H1 (cell line): Measurements from ENCODE around the gene SHANK1.

ENCODE experiments used
- BCL11A ChIP-seq, 2 experiments: IDR thresholded peaks; one replicate each; pipeline ENCODE4 v1.6.1; 2011; ENCODE audit warnings: low read depth in 2 of 2, low read length in 2 of 2, mild to moderate bottlenecking in 2 of 2
- CTCF ChIP-seq, 3 experiments: IDR thresholded peaks; 1 replicate in 2 of 3; 2 replicates in 1 of 3; pipeline versions ENCODE4 v1.5.1 to v1.6.1; 2011; ENCODE audit warnings: low read length in 3 of 3, mild to moderate bottlenecking in 3 of 3, inconsistent platforms in 2 of 3, low read depth in 1 of 3, moderate library complexity in 1 of 3; ENCODE audit not compliant: insufficient read depth in 1 of 3; ENCODE audit errors: control extremely low read depth in 1 of 3
- EP300 ChIP-seq, 2 experiments: IDR thresholded peaks; 1 replicate in 1 of 2; 2 replicates in 1 of 2; pipeline ENCODE4 v1.6.1; 2011 to 2012; ENCODE audit warnings: low read depth in 2 of 2, low read length in 2 of 2, mild to moderate bottlenecking in 2 of 2, borderline replicate concordance in 1 of 2, inconsistent platforms in 1 of 2, moderate library complexity in 1 of 2
- FOSL1 ChIP-seq: IDR thresholded peaks from 2 replicates; pipeline ENCODE4 v1.6.1; 2011; ENCODE audit warnings: mild to moderate bottlenecking, low read depth, low read length, moderate library complexity; ENCODE audit not compliant: insufficient read depth
- HDAC2 ChIP-seq, 2 experiments: fragments of 300-600 bp in 1 of 2; sonication (generic) in 1 of 2; IDR thresholded peaks; 2 replicates each; pipeline ENCODE4 v1.6.1; 2011 to 2012; ENCODE audit warnings: low read depth in 2 of 2, low read length in 2 of 2, mild to moderate bottlenecking in 2 of 2, moderate library complexity in 2 of 2, borderline replicate concordance in 1 of 2, inconsistent platforms in 1 of 2
- HDAC6 ChIP-seq: IDR thresholded peaks from one replicate; pipeline ENCODE4 v1.7.1; 2012; ENCODE audit warnings: low read depth, mild to moderate bottlenecking, inconsistent platforms, low read length, moderate library complexity
- POLR2A ChIP-seq, 2 experiments: IDR thresholded peaks; 1 replicate in 1 of 2; 2 replicates in 1 of 2; pipeline ENCODE4 v1.6.1; 2011; ENCODE audit warnings: low read depth in 2 of 2, low read length in 2 of 2, mild to moderate bottlenecking in 2 of 2; ENCODE audit errors: control extremely low read depth in 1 of 2
- RAD21 ChIP-seq, 2 experiments: IDR thresholded peaks in 1 of 2; conservative IDR thresholded peaks in 1 of 2; 2 replicates each; pipeline ENCODE4 v1.6.1; 2011; ENCODE audit warnings: low read depth in 2 of 2, low read length in 2 of 2, improper control_type of control experiment in 1 of 2, inconsistent platforms in 1 of 2, mild to moderate bottlenecking in 1 of 2, moderate library complexity in 1 of 2
- SIX5 ChIP-seq: IDR thresholded peaks from 2 replicates; pipeline ENCODE4 v1.6.1; 2011; ENCODE audit warnings: mild to moderate bottlenecking, low read depth, low read length
- SP1 ChIP-seq: IDR thresholded peaks from 2 replicates; pipeline ENCODE4 v1.6.1; 2011; ENCODE audit warnings: low read depth, low read length
- TCF12 ChIP-seq: IDR thresholded peaks from 2 replicates; pipeline ENCODE4 v1.6.1; 2011; ENCODE audit warnings: low read depth, mild to moderate bottlenecking, low read length
- YY1 ChIP-seq: IDR thresholded peaks from 2 replicates; pipeline ENCODE4 v1.6.1; 2011; ENCODE audit warnings: low read depth, mild to moderate bottlenecking, low read length

GRCh38 chr19:50661766-50662650, 57.6 kb downstream of the SHANK1 start:
- TF ChIP-seq FOSL1 (no peak), SP1 (no peak), HDAC2 (IDR thresholded peaks at IDR 0.05; ENCODE audit: borderline replicate concordance in 1 of 2, low read depth in 2 of 2, low read length in 2 of 2) (no peak), CTCF (IDR thresholded peaks at IDR 0.05; ENCODE audit: control extremely low read depth in 1 of 3, insufficient read depth in 1 of 3, low read depth in 1 of 3, low read length in 3 of 3) (no peak), HDAC6 (no peak), EP300 (IDR thresholded peaks at IDR 0.05; ENCODE audit: borderline replicate concordance in 1 of 2, low read depth in 2 of 2, low read length in 2 of 2) (no peak), SIX5 (no peak), YY1 (no peak), BCL11A (IDR thresholded peaks at IDR 0.05; ENCODE audit: low read depth in 2 of 2, low read length in 2 of 2) (no peak), POLR2A (IDR thresholded peaks at IDR 0.05; ENCODE audit: control extremely low read depth in 1 of 2, low read depth in 2 of 2, low read length in 2 of 2) (no peak), RAD21 (IDR thresholded peaks at IDR 0.05 in 1 of 2, conservative IDR thresholded peaks at IDR 0.05 in 1 of 2; ENCODE audit: low read depth in 2 of 2, low read length in 2 of 2) (no peak), TCF12 (no peak)
